Measurements from ENCODE around the gene MRM3.
A peak's percentile ranks its signal among the peaks of the same experiment; 100 is the strongest.
"Not testable (repeated sequence)": the region's sequence is repeated elsewhere in the genome, so short reads cannot be mapped to it uniquely, and the experiment has no call there.

The MRM3 gene

DNA sequence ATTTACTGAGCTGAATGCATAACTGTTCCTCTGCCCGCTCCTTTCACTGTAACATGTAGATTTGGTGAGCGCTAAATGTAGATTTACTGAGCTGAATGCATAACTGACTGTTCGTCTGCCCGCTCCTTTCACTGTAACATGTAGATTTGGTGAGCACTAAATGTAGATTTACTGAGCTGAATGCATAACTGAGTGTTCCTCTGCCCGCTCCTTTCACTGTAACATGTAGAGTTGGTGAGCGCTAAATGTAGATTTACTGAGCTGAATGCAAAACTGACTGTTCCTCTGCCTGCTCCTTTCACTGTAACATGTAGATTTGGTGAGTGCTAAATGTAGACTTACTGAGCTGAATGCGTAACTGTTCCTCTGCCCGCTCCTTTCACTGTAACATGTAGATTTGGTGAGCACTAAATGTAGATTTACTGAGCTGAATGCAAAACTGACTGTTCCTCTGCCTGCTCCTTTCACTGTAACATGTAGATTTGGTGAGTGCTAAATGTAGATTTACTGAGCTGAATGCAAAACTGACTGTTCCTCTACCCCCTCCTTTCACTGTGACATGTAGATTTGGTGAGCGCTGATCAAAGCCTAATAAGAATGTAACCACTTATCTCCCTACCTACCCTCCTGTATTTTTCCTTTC lies 26.7 kb upstream of the MRM3 start:
- not testable (repeated sequence) for DNase-seq

GRCh38 chr17:756010-756567 lies 26.1 kb upstream of the MRM3 start:
- not testable (repeated sequence) for DNase-seq

DNA sequence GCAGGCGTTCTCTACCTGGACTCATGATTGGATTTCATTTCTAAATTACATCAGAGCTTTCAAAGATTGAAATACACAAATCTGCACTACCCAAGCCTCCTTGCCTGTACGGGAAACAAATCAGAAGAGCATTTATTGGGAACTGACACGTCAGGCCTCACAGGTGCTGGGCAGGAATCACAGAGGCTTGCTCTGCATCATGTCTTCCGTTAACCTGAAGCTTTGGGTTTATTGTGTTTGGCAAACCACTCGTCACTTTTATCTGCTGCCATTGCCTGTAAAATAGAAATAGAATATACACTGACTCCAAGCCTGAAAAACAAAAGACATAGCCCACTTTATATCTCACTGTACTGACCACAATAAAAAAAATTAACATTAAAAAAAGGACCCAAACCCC lies 22.2 kb upstream of the MRM3 start:
- DNase-seq: no peak

DNA sequence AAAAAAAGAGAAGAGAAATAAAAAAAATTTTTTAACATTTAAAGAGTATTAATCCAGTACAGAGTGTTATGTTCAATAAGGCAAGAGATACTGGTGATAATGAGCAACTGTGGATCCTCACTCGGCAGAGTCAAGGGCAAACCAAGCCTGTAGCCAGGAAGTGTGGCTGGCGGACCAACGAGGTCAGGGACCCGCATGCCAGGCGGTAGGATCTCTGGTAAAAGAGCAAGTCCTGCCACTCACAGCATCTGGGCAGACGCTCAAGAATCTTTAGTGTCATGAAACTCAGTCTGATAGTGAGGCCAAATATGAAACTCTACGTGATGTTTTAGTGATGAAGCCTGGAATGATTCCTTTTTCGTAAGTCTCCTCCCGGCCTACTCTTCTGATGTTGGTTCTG lies 21.8 kb upstream of the MRM3 start:
- no peak for DNase-seq

DNA sequence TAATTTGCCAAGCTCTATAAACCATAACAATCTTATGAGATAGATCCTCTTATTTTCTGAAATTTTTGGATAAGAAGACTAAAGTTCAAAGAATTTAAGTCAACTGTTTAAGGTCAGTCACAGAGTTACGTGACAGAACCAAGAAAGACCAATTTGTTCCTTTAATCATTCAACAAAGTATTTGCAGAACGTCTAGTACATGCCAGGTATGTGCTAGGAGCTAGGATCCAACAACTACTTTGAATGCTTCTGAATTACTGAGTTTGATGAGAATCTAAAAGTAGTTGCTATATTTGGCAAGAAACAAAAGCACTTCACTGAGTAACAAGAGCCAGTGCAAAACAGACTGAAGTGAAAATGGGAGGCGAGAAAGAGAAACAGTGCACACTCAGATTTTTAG lies 15.1 kb upstream of the MRM3 start:
- no peak for DNase-seq

DNA sequence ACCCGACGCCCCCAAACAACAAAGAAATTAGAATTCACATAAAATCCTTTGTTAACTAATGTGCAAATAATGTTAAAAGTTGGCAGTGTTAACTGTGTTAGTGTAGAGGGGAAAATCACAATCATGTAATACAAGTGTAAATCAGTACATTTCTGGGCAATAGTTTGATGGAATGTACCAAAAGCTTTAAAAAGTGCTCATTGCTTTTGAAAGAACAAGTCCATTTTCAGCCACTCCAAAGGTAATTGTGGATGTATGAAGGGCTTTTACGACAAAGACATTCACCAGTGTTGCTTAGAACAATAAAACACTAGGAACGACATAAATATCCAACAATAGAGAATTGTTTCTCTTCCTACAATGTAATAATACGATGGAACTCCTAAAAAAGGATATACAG lies 9.1 kb upstream of the MRM3 start:
- DNase-seq: no peak

- no peak for DNase-seq
Observed at GRCh38 chr17:773467-774312, 8.5 kb upstream of the MRM3 start.

- DNase-seq: no peak
Observed at GRCh38 chr17:774313-774584, 7.9 kb upstream of the MRM3 start.

- DNase-seq: no peak
Observed at GRCh38 chr17:778096-778495, 4.1 kb upstream of the MRM3 start.

DNA sequence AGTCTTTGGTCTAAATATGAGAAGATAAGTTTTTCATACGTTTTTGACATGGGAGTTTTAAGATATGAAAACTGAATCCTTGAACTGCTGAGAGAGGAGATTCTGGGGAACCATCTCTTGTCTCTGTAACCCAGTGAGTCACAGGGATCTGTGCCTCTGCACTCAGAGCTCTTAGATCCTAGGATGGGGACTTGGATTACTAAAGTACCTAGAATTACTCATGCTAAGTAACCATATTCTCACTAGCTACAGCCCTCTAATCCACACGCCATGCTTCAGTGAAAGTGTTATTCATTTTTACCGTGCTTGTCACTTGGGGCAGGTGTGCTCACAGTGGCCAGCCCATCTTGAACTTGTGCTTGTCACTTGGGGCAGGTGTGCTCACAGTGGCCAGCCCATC lies 2.0 kb downstream of the MRM3 start:
- DNase-seq: no peak

DNA sequence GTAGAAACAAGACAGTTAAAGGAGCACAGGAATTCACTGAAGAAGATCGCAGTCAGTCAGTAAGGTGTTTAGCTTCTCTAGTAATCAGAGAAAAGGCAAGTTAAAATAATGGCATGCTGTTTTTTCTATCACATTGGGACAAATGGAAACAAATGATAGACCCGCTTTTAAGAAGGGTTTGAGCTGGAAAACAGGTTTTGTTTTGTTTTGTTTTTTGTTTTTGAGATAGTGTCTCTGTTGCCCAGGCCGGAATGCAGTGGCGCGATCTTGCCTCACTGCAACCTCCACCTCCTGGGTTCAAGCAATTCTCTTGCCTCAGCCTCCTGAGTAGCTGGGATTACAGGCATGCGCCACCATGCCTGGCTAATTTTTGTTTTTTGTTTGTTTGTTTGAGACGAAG lies 3.7 kb downstream of the MRM3 start:
- DNase-seq: not testable (repeated sequence)

DNA sequence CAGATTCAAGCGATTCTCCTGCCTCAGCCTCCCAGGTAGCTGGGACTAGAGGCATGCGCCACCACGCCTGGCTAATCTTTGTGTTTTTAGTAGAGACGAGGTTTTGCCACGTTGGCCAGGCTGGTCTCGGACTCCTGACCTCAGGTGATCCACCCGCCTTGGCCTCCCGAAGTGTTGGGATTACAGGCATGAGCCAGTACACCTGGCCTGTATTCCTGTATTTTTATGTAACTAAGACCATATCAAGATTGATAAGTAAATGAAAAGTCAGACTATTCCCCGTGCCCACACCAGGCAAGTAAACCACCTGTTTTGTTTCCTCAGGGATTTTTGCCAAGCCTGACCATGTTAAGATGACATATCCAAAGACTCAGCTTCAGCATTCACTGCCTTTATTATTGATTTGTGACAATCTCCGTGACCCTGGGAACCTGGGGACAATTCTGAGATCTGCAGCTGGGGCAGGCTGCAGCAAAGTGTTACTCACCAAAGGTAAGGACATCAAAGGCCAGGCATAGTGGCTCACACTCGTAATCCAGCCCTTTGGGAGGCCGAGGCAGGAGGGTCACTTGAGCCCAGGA lies 5.6 kb downstream of the MRM3 start:
- no peak for DNase-seq

DNA sequence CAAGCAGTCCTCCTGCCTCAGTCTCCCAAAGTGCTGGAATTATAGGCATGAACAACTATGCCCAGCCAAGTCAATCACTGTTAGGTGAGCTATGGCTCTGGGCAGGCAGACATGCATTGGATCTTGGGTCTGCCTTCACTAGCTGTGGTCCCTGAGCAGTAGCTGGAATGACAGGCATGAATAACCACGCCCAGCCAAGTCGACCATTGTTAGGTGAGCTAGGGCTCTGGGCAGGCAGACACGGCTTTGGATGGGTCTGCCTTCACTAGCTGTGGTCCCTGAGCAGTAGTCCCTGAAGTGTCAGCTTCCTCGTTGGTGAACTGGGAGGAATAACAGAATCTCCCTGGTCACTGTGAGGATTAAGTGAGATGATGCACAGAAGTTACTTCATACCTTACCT lies 6.4 kb downstream of the MRM3 start:
- DNase-seq: no peak

GRCh38 chr17:789160-789840 lies 7.1 kb downstream of the MRM3 start:
- DNase-seq: no peak

GRCh38 chr17:789931-790873 lies 8.0 kb downstream of the MRM3 start:
- not testable (repeated sequence) for DNase-seq

DNA sequence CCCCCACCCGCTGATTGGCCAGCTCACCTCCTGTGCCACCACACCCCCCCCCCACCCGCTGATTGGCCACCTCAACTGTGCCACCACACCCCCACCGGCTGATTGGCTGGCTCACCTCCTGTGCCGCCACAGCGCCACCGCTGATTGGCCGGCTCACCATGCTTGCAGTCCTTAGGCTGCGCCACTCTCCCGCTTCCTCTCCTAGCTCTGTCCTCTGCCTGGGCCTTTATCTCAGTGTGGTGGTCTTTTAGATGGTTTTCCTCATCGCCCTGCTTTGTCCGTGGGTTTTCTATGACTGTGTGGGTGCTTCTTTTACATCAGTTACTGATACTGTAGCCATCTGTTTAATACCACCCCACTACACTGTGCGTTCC lies 8.7 kb downstream of the MRM3 start:
- not testable (repeated sequence) for DNase-seq

GRCh38 chr17:791829-792228 lies 9.7 kb downstream of the MRM3 start:
- DNase-seq: no peak

DNA sequence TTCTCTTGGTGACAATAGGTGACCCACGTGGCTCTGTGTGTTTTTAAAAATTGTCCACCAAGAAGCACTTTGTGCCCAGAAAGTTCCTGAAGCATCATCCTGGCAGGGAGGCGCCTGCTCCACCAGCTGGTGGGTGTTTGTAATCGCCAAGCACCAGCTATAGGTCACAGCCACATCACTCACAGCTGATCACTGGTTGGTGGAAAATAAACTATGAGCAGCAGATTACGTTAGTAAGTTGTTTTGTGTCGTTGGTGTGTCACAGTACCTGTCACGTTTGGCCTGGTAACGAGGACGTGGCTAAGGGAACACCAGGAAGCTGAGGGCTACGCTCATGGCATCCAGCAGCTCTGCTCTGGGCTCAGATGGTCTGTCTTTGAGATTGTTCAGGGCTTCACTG lies 10.1 kb downstream of the MRM3 start:
- DNase-seq: no peak

DNA sequence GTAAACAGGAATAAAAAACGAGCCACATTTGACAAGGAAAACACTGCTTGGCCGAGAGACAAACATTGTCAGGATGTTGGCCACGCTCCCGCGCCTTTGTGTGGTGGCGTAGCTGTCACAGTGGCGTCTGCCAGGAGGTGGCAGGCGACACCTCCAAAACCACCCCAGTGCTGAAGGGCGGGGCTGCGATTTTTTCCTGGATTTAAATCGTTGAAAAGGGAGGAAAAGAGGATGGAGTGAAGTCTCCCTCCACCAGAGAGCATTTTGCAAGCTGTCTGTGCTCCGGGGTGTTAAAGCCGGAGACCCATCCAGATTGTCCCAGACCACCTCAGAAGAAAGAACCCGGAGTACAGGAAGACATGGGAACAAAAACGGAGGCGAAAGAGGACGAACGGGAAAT lies 12.7 kb downstream of the MRM3 start:
- peak; percentile 70 for DNase-seq

- DNase-seq: no peak
Observed at GRCh38 chr17:795276-795675, 13.1 kb downstream of the MRM3 start.

- no peak for DNase-seq
Observed at GRCh38 chr17:795721-796120, 13.6 kb downstream of the MRM3 start.

GRCh38 chr17:796609-797008 lies 14.5 kb downstream of the MRM3 start:
- no peak for DNase-seq

All from EL (cell line).